Adrenal gland (tissue), 5 donors: ENCODE measurements around the gene FZR1.

Experiments
- CTCF ChIP-seq, 6 experiments: fragments of 450-650 bp in 4 of 6; fragments of 200-600 bp in 2 of 6; sonication (generic) in 1 of 6; IDR thresholded peaks; 1 replicate in 5 of 6; 2 replicates in 1 of 6; pipeline versions ENCODE4 v1.5.1 to v1.8.0; 2016 to 2021; ENCODE audit warnings: antibody characterized with exemption in 6 of 6, mild to moderate bottlenecking in 2 of 6, moderate library complexity in 1 of 6
- POLR2A ChIP-seq, 2 donors: fragments of 450-650 bp; IDR thresholded peaks; one replicate each; pipeline ENCODE4 v1.6.1; 2017; ENCODE audit warnings: antibody characterized with exemption in 2 of 2, mild to moderate bottlenecking in 2 of 2, moderate library complexity in 1 of 2
- donor health status: DM: no; HTN: no; CAD: no.

- no peak for TF ChIP-seq CTCF (IDR thresholded peaks at IDR 0.05)
- TF ChIP-seq POLR2A (IDR thresholded peaks at IDR 0.05): peak in 1 of 2 donors; percentile 48
Observed at GRCh38 chr19:3572855-3573161, 66.7 kb downstream of the FZR1 start, which contains the start of gene HMG20B.
